HT-29 (cell line): ENCODE data around the gene TUBB4A. TPM values are rescaled to one million over a fixed set of nuclear protein-coding genes. Genes with fewer than 3 reads are reported as not detected.

Experiments used
- DNase-seq: peaks from one replicate; pipeline ENCODE4 v3.0.0-alpha.2; 2015; ENCODE audit warnings: low spot score
- total RNA-seq: library from RNA; depleted of rRNA; stranded (reverse); fragments of >200 nt; shearing (Covaris generic); gene quantifications from 2 replicates; pipeline ENCODE4 v1.2.3, GENCODE V29; 2014

The TUBB4A gene
- total RNA-seq, 1 experiment from 2014 or later, result not detected

GRCh38 chr19:6470173-6470572 is 31.9 kb downstream of the TUBB4A start:
- DNase-seq, result no peak

DNA sequence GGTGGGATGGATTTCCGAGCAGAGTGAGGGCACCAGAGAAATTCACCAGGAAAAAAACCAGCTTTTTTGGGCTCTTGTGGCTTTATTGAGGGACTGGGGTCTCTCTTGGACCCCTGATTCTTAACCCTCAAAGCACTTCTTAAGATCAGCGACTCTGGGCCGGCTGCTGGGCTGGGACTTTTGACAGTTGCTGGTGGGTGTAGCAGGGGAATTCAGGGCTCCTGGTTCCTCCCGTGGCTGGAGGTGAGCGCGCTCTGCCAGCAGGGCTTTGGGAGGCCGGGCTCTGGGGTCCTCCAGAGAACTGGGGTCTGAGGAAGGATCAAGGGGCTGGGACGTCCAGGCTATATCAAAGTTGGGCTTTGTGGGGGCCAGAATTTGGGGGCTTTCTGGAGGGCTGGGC is 34.7 kb downstream of the TUBB4A start:
- no peak for DNase-seq

- no peak for DNase-seq
Observed at GRCh38 chr19:6466526-6467248, 35.4 kb downstream of the TUBB4A start.

- no peak for DNase-seq
Observed at GRCh38 chr19:6465663-6466062, 36.4 kb downstream of the TUBB4A start.

- no peak for DNase-seq
Observed at GRCh38 chr19:6465006-6465405, 37.1 kb downstream of the TUBB4A start.

DNA sequence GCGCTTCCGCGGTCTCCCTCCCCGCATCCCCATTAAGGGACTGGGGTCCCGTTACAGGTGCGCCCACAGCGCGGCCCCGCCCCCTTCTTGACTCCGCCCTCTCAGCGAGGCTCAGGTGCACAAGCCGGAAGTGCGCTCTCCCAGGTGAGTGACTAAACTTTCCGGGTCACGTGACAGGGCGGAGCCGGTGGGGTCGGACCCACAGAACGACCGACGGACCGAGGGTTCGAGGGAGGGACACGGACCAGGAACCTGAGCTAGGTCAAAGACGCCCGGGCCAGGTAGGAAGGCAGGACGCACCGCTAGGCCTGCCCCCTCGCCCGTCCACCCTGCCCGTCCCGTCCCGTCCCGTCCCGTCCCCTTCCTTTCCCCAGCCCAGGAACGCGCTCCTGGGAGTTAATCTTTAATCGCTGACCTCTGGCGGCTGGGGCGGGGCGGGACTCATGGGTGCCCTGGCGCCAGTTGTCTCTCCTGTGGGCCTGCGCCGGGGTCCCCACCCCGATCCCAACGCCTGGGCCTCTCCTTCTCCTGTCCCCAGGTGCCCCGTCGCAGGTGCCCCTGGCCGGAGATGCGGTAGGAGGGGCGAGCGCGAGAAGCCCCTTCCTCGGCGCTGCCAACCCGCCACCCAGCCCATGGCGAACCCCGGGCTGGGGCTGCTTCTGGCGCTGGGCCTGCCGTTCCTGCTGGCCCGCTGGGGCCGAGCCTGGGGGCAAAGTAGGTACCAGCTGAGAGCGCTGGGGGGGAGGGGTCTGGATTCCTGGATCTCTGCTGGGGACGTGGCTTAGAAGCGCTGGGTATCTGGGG is 37.8 kb downstream of the TUBB4A start, which contains the start of gene CRB3:
Gene CRB3 (plus strand): TSS at position 202 of the 804 bp plus-strand sequence. CDS start 431 bp downstream, at position 633.
- DNase-seq, result peak; percentile 89

GRCh38 chr19:6460099-6460884 is 41.8 kb downstream of the TUBB4A start:
- DNase-seq, result peak; percentile 97

GRCh38 chr19:6459262-6460098 is 42.6 kb downstream of the TUBB4A start, which contains the start of gene SLC25A23:
TSS of gene SLC25A23 (minus strand) at chr19:6459792. CDS start at chr19:6459628, 164 bp downstream.
- DNase-seq, result peak; percentile 49

- DNase-seq, result peak; percentile 10
Observed at GRCh38 chr19:6458695-6459261, 43.3 kb downstream of the TUBB4A start.

- DNase-seq, result no peak
Observed at GRCh38 chr19:6457958-6458694, 44.0 kb downstream of the TUBB4A start.

GRCh38 chr19:6455924-6456323 is 46.2 kb downstream of the TUBB4A start:
- no peak for DNase-seq

- DNase-seq, result no peak
Observed at GRCh38 chr19:6453951-6454565, 48.1 kb downstream of the TUBB4A start.

GRCh38 chr19:6452899-6453298 is 49.2 kb downstream of the TUBB4A start:
- no peak for DNase-seq

- no peak for DNase-seq
Observed at GRCh38 chr19:6452223-6452614, 49.9 kb downstream of the TUBB4A start.

DNA sequence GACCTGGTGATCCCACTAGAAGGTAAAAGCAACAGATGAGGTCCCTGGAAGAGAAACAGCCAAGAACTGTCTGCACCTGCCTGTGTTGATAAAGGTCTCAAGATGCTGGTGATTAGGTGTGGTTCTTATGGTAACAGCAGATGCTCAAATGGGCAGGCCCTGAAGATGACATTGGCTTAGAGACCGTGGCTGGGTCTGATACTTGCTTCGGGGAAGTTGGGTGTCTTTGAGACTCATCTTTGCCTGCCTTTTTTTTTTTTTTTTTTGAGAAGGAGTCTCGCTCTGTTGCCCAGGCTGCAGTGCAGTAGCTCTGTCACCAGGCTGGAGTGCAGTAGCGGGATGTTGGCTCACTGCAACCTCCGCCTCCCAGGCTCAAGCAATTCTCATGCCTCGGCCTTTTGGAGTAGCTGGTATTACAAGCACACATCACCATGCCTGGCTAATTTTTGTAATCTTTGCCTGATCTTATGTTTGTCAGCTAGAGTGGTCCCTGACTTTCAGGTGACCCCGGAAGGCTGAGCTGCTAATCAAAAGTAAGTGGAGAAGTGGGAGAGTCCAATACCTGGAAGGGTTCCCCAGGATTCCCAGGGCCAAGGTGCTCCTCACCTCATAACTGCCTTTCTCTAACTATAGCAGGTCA is 50.4 kb downstream of the TUBB4A start:
- DNase-seq, result no peak

- no peak for DNase-seq
Observed at GRCh38 chr19:6450166-6450565, 51.9 kb downstream of the TUBB4A start.

GRCh38 chr19:6448045-6448444 is 54.1 kb downstream of the TUBB4A start:
- no peak for DNase-seq

GRCh38 chr19:6446452-6446851 is 55.7 kb downstream of the TUBB4A start:
- DNase-seq, result no peak
